Loucy (cell line): ENCODE data around the gene ACTR5.

ENCODE experiments used
- H2AFZ ChIP-seq: fragments of 200-600 bp; sonication (generic); 2 replicates; pipeline ENCODE4 v1.6.0; 2016; ENCODE audit warnings: antibody characterized with exemption, mild to moderate bottlenecking, low read length, moderate library complexity
- H3F3A ChIP-seq: fragments of 200-600 bp; 2 replicates; pipeline ENCODE4 v1.6.0; 2016; ENCODE audit warnings: antibody characterized with exemption, low read depth, mild to moderate bottlenecking
- H3K27me3 ChIP-seq: fragments of 200-600 bp; sonication (generic); 2 replicates; pipeline ENCODE4 v1.6.1; 2014; ENCODE audit warnings: low read length, mild to moderate bottlenecking; ENCODE audit not compliant: insufficient read depth, poor library complexity, severe bottlenecking
- H3K36me3 ChIP-seq: fragments of 200-600 bp; sonication (generic); 2 replicates; pipeline ENCODE4 v1.6.1; 2016; ENCODE audit warnings: low read length; ENCODE audit not compliant: insufficient read depth
- H3K4me1 ChIP-seq: fragments of 200-600 bp; sonication (generic); 2 replicates; pipeline ENCODE4 v1.5.1; 2014; ENCODE audit warnings: low read length, mild to moderate bottlenecking; ENCODE audit not compliant: insufficient read depth, poor library complexity, severe bottlenecking
- H3K4me2 ChIP-seq: fragments of 200-600 bp; sonication (generic); 2 replicates; pipeline ENCODE4 v1.6.0; 2014; ENCODE audit warnings: antibody characterized with exemption, low read length, low read depth, mild to moderate bottlenecking; ENCODE audit not compliant: poor library complexity, severe bottlenecking
- H3K4me3 ChIP-seq: fragments of 200-600 bp; sonication (generic); 2 replicates; pipeline ENCODE4 v1.5.1; 2014; ENCODE audit warnings: low read length, mild to moderate bottlenecking, mixed read lengths; ENCODE audit not compliant: poor library complexity, severe bottlenecking
- H3K79me2 ChIP-seq: fragments of 200-600 bp; sonication (generic); 2 replicates; pipeline ENCODE4 v1.6.1; 2014; ENCODE audit warnings: low read length; ENCODE audit not compliant: insufficient read depth
- H3K9ac ChIP-seq: fragments of 200-600 bp; sonication (generic); 2 replicates; pipeline ENCODE4 v1.6.0; 2014; ENCODE audit warnings: mild to moderate bottlenecking, low read depth, low read length, moderate library complexity; ENCODE audit not compliant: poor library complexity, severe bottlenecking
- H3K9me2 ChIP-seq: fragments of 200-600 bp; sonication (generic); replicated peaks from 2 replicates; pipeline ENCODE4 v1.6.1; 2016; ENCODE audit warnings: low read depth, low read length, mixed read lengths
- H3K9me3 ChIP-seq: fragments of 200-600 bp; sonication (generic); 2 replicates; pipeline ENCODE4 v1.6.1; 2014; ENCODE audit warnings: mild to moderate bottlenecking, antibody characterized with exemption, low read length, low read depth; ENCODE audit not compliant: insufficient read depth
- H4K20me1 ChIP-seq: fragments of 200-600 bp; sonication (generic); 2 replicates; pipeline ENCODE4 v1.6.0; 2014; ENCODE audit warnings: antibody characterized with exemption, low read length, mild to moderate bottlenecking; ENCODE audit not compliant: insufficient read depth, poor library complexity, severe bottlenecking
- EZH2phosphoT487 ChIP-seq: fragments of 200-600 bp; IDR thresholded peaks from 2 replicates; pipeline ENCODE4 v1.6.1; 2018; ENCODE audit warnings: antibody characterized with exemption, mild to moderate bottlenecking, moderate library complexity, borderline replicate concordance
- TF ChIP-seq, protein P1 (sequence below): fragments of 200-600 bp; sonication (generic); conservative IDR thresholded peaks from 2 replicates; pipeline ENCODE4 v1.5.1; 2014; ENCODE audit warnings: mild to moderate bottlenecking, antibody characterized with exemption, low read length

The ACTR5 gene

DNA sequence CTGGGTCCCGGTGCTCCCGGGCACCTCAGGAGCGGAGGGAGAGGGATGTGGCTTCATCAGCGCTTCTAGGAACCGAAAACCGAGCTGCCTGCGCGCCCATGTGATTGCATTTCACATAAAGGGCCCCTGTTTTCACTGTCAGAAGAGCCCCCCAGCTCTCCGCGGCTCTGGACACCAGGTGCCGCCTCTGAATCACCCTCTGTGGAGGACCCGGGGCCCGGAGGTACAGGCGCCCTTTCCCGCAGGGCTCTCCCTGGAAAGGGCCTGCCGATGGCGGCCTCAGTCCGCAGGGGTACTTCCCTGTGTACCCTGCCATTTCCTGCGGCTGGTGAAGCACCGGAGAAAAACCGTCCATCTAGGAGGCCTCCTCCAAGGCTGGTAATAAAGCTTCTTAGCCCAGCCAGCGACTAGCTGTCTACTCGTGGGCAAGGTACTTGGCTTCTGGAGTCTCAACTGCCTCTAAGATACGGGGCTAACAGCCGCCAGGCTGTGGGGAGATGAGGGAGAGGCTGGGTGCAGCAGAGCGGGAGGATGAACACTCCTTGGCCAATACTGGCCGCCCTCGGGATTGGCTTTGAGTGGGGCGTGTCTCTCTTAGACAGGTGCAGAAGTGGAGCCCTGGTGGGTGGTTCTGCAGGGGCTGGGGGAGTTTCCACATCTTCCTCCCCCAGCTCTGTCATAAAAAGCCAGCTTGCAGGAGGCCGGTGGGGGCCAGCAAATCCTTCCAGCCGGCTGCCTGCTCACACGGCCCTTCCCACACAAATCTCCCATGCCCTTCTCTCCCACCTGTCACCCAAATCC is 58.8 kb downstream of the ACTR5 start:
- H3K36me3 ChIP-seq: no peaks in the 10 kb centered on the region
- peaks cover 60% of the 10 kb centered on the region for H3K4me1 ChIP-seq
- H3K27me3 ChIP-seq: no peaks in the 10 kb centered on the region
- peak overlapping the region; percentile 73 for H3K9ac ChIP-seq
- H3K4me3 ChIP-seq: peak overlapping the region; percentile 81
- peak overlapping the region; percentile 84 for H3K4me2 ChIP-seq
- H3F3A ChIP-seq: peaks cover 9% of the 10 kb centered on the region
- H3K79me2 ChIP-seq: peaks cover 51% of the 10 kb centered on the region
- peaks cover 13% of the 10 kb centered on the region for H4K20me1 ChIP-seq
- H3K9me2 ChIP-seq: no peaks in the 10 kb centered on the region
- no peaks in the 10 kb centered on the region for H3K9me3 ChIP-seq
- peak overlapping the region; percentile 29; the same call in 1 of the 2 replicates for H2AFZ ChIP-seq
- TF ChIP-seq EZH2phosphoT487: no peak
- TF ChIP-seq, protein P1, sequence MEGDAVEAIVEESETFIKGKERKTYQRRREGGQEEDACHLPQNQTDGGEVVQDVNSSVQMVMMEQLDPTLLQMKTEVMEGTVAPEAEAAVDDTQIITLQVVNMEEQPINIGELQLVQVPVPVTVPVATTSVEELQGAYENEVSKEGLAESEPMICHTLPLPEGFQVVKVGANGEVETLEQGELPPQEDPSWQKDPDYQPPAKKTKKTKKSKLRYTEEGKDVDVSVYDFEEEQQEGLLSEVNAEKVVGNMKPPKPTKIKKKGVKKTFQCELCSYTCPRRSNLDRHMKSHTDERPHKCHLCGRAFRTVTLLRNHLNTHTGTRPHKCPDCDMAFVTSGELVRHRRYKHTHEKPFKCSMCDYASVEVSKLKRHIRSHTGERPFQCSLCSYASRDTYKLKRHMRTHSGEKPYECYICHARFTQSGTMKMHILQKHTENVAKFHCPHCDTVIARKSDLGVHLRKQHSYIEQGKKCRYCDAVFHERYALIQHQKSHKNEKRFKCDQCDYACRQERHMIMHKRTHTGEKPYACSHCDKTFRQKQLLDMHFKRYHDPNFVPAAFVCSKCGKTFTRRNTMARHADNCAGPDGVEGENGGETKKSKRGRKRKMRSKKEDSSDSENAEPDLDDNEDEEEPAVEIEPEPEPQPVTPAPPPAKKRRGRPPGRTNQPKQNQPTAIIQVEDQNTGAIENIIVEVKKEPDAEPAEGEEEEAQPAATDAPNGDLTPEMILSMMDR: no peak

DNA sequence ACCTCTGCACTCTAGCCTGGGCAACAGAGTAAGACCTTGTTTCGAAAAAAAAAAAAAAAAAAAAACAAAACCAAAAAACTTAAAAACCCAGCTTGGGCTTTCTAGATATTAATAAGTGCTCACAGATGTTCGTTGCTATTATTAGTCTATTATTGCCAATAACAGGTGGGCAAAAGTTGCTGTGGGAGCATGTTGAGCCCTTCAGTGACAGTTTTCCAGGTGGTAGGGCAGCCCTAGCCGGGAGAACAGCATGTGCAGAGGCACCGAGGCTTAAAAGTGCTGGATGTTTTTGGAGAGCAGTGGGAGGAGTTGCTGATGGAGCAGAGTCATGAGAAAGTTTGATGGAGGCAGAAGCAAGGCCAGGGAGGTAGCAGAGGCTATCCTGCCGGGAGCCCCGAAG is 61.7 kb downstream of the ACTR5 start:
- Histone ChIP-seq H3K79me2 (peaks cover 73% of the 10 kb centered on the region), H3K4me2 (no peak overlapping the region), H3K36me3 (no peaks in the 10 kb centered on the region), H3K4me3 (no peak overlapping the region), H3K9me3 (no peaks in the 10 kb centered on the region), H3K9ac (no peak overlapping the region), H4K20me1 (peaks cover 13% of the 10 kb centered on the region), H3F3A (no peaks in the 10 kb centered on the region; the same call in 1 of the 2 replicates), H2AFZ (no peak overlapping the region), H3K9me2 (no peaks in the 10 kb centered on the region), H3K27me3 (no peaks in the 10 kb centered on the region), H3K4me1 (peaks cover 52% of the 10 kb centered on the region)
- TF ChIP-seq EZH2phosphoT487: no peak
- TF ChIP-seq, protein P1: no peak

DNA sequence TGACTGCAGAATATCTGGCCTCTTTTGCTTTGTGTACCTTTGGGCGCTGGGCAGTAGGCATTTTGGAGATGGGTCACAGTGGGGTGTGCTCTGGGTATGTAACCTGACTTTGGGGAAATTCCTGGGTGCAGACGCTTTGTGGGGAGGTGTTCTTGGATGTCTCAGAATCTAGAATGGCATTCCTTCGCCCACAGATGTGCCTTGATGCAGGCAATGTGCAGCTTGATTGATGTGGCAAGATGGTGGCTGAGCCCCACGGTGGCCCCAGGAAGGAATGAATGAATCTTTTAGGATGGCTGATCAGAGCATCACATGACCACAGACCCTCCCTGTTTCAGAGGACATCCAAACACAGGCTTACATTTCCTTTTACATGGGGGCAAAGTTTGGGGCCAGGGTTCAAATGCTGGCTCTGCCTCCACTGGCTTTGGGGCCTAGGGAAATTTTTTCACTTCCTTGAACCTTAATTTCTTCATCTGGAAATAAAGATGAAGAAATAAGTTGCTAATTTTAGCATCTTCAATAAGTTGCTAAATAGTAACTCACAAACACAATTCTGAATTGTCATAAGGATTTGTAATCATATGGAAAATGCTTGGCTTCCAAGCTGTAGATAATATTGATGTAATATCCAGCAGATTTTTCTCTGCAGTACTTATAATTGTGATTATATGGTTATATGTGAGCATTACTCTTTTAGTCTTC is 62.8 kb downstream of the ACTR5 start:
- Histone ChIP-seq H3K9me2 (no peaks in the 10 kb centered on the region), H3K9me3 (no peaks in the 10 kb centered on the region), H4K20me1 (peaks cover 13% of the 10 kb centered on the region), H3K79me2 (peaks cover 84% of the 10 kb centered on the region), H3K9ac (no peak overlapping the region), H3K27me3 (no peaks in the 10 kb centered on the region), H3K36me3 (no peaks in the 10 kb centered on the region), H3K4me2 (peak overlapping the region; percentile 5), H2AFZ (no peak overlapping the region), H3F3A (no peaks in the 10 kb centered on the region), H3K4me1 (peaks cover 49% of the 10 kb centered on the region), H3K4me3 (no peak overlapping the region)
- TF ChIP-seq EZH2phosphoT487: no peak
- TF ChIP-seq, protein P1: no peak
